ENCODE results near the gene CAPN3.

CAPN3 gene

DNA sequence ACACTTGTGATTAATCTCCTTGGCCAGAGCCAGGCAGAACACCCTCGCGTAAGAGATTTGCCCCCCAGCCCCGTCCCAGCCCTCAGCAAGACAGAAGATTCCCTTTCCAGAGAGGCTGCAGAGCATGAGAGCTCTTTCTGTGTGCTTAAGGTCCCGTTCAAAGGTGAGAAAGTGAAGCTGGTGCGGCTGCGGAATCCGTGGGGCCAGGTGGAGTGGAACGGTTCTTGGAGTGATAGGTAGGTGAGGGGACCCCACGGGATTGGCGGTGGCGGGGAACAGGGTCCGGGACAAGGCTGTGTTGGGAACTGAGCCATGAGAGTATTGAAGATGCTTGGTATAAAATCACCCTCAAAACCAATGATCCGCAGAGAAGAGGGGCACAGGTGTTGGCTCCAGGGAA lies 34.8 kb downstream of the CAPN3 start:
- DNase-seq (ENCODE audit: low spot score) = no peak

- DNase-seq (ENCODE audit: low spot score) = no peak
Measured at GRCh38 chr15:42395838-42396237, 36.5 kb downstream of the CAPN3 start.

DNA sequence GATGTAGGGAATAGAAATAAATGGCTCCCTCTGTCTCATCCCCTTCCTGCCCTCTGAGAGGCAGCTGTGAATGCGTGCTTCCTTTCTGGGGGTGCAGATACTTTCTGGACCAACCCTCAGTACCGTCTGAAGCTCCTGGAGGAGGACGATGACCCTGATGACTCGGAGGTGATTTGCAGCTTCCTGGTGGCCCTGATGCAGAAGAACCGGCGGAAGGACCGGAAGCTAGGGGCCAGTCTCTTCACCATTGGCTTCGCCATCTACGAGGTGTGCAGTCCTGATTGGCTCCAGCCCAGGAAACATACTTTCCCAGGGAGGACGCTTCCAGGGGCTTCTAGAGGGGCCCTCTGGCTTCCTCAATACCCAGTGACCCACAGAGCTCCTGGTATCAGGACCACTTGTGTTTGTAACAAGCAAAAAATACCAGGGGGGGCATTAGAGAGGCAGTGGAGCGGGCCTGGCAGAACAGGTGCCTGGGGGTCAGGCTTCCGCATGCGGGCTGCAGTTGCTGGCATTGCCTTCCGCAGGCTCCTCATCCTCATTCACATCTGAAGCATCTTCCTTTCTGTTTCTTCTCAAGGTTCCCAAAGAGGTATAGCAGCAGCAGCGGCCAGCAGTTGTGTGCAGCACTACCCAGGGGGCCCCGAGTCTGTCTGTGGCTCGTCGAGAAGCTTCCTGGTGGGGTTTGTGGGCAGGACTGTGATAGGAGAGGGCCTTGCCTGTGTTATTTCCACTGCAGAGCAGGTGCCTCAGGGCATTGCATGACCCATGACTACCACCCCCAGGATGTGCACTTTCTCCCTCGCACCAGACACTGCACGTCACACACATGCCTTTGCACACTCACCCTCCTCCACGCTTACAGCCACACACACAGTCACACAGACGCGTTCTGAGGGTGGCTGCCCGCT lies 42.5 kb downstream of the CAPN3 start:
- no peak for DNase-seq (ENCODE audit: low spot score)

DNA sequence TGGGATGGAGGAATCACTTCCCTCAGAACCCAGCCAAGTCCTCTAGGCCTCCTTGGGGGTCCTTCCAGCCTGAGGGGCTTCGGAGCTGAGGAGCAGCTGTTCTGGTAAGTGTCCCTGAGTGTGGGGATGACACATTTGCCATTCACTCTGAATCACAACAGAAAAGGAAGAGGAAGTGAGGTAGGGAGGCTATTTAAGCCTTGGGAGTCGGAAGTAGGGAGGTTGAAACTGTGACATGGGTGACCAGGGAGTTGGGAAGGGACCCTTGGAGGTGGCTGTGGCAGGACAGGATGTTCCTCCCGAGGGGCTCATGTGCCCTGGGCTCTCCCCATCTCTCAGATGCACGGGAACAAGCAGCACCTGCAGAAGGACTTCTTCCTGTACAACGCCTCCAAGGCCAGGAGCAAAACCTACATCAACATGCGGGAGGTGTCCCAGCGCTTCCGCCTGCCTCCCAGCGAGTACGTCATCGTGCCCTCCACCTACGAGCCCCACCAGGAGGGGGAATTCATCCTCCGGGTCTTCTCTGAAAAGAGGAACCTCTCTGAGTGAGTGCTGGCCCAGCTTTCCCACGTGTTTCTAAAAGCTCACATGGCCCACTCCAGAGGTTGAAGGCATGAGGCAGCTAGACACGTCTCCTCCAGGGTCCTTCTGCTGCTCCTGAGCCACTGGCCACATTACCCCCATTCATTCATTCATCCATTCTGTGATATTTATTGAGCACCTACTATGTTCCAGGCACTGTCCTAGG lies 43.3 kb downstream of the CAPN3 start:
- DNase-seq (ENCODE audit: low spot score) = no peak

DNA sequence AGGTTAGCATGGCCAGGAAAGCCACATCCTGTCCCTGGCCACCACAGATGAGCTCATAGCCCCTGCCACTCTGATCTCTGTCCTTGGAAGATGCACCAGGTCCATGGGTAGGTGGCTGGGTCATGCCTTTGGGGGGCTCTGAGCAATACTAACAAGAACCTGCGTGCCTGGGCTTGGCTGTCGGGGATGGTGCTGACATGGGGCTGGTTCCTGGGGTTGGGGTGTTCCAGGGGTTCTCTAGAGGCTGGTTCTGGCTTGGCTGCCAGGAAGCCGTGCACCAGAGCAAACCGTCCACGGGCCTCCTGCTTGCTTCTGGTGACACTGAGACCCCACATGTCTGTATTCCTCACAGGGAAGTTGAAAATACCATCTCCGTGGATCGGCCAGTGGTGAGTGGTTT lies 44.1 kb downstream of the CAPN3 start:
- DNase-seq (ENCODE audit: low spot score) = no peak

DNA sequence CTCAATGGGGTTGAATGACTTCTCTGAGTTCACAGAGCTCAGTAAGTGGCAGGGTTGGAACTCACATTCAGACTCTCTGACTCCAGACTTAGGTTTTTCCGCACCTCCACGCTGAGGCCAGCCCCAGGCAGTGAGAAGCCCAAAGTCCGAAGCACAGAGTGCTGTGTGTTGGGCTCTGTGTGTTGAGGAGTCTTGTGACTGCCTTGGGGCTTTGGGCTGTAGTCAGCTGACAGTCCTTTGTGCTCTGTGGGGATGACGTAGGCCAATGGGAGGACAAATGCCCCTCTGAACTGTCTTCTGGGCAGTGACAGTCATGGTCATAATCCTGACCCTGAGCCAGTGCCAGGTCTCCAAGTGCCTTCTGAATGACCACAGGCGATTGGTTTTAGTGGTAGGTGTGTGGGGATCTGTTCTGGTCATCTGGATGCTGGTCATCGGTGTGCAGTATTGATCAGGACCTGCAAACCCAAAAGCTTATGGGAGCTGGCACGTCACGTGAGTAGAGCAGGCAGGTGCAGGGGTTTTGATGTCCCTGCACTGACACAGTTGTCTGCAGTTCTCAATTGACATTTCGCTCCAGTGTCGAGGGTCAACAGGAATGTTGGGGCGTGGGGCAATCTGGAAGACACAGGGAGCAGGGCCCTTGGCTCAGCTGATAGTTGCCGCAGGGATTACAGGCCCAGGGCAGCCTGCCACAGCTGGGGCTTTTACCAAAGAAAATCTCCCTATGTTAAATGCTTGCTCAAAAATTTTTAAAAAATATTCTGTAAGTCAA lies 45.3 kb downstream of the CAPN3 start:
- no peak for DNase-seq (ENCODE audit: low spot score)

GRCh38 chr15:42405863-42406482 lies 46.7 kb downstream of the CAPN3 start:
- no peak for DNase-seq (ENCODE audit: low spot score)

- no peak for DNase-seq (ENCODE audit: low spot score)
Measured at GRCh38 chr15:42408178-42408577, 48.9 kb downstream of the CAPN3 start.

- DNase-seq (ENCODE audit: low spot score) = no peak
Measured at GRCh38 chr15:42409011-42409410, 49.7 kb downstream of the CAPN3 start.

DNA sequence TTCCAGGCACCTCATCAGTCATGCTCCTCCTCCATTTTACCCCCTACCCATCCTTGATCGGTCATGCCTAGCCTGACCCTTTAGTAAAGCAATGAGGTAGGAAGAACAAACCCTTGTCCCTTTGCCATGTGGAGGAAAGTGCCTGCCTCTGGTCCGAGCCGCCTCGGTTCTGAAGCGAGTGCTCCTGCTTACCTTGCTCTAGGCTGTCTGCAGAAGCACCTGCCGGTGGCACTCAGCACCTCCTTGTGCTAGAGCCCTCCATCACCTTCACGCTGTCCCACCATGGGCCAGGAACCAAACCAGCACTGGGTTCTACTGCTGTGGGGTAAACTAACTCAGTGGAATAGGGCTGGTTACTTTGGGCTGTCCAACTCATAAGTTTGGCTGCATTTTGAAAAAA lies 52.6 kb downstream of the CAPN3 start:
- no peak for DNase-seq (ENCODE audit: low spot score)

- DNase-seq (ENCODE audit: low spot score) = no peak
Measured at GRCh38 chr15:42413920-42414319, 54.6 kb downstream of the CAPN3 start.

- DNase-seq (ENCODE audit: low spot score) = no peak
Measured at GRCh38 chr15:42419369-42419768, 60.1 kb downstream of the CAPN3 start.

DNA sequence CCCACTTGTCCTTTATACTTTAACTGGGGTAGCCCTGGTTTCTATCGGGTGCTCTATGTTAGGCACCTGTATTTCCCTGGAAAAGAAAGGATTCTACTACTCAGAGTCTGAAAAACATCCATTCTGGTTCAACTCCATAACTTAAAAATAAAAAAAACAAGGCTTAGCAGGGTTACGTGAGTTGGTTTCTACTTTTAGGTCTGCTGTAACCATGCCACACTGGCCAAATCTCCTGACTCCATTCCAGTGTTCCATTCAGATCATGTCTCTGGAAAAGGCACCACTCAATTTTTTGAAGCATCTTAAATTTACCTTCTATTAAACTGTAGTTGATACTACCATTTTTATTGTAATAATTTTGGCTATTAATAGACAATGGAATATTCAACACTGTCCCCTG lies 62.1 kb downstream of the CAPN3 start:
- no peak for DNase-seq (ENCODE audit: low spot score)

GRCh38 chr15:42427429-42428223 lies 68.3 kb downstream of the CAPN3 start:
- no peak for DNase-seq (ENCODE audit: low spot score)

DNA sequence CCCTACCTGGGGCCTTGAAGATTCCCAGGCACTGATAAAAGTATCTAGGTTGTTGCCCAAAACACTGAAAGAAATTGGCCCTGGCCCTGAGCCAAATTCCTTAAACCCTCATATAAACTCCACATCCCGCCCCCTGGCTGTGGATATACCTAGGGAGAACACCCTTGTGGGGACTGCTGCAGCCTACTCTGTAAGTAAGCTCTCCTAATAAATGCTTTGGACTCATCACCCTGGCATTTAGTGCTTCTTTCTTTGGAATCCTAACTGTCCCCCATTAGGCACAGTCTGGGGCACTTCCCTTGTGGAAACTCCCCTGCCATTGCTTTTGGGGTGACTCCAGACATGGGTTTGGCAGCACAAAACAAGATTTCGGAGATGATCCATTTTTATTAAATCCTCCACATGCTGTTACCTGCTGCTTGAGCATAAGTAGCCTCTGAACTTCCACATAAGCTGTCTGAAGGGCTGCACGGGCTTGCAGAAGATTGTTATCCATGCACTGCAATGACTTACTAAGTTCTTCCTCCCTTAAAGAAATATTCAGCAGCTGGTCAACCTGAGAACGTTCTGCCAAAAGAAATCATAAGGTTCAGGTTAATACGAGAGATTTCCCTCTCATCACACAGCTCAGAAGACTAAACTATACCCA lies 85.2 kb downstream of the CAPN3 start:
- no peak for DNase-seq (ENCODE audit: low spot score)

- no peak for DNase-seq (ENCODE audit: low spot score)
Measured at GRCh38 chr15:42445551-42445950, 86.2 kb downstream of the CAPN3 start.

GRCh38 chr15:42447599-42447998 lies 88.3 kb downstream of the CAPN3 start:
- no peak for DNase-seq (ENCODE audit: low spot score)

DNA sequence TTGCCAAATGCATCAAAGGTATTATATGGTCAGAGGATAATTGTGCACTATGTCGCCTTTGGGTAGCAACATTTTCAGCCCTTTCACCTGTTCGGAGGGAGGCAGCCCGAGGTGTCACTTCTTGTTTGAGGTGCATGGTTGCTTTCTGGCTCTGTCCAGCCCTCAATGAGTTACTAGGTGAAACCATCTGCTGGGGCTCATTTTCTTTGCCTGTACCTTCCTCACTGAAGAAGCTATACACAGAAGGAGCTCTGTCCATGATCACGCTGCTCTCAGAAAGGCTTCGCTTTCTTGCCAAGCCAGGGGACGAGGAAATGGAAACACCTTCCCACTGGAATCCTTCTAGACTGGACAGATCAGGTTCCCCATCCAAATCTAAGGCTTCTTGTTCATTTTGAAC lies 89.0 kb downstream of the CAPN3 start:
- no peak for DNase-seq (ENCODE audit: low spot score)

- DNase-seq (ENCODE audit: low spot score) = no peak
Measured at GRCh38 chr15:42449770-42450424, 90.6 kb downstream of the CAPN3 start.

DNA sequence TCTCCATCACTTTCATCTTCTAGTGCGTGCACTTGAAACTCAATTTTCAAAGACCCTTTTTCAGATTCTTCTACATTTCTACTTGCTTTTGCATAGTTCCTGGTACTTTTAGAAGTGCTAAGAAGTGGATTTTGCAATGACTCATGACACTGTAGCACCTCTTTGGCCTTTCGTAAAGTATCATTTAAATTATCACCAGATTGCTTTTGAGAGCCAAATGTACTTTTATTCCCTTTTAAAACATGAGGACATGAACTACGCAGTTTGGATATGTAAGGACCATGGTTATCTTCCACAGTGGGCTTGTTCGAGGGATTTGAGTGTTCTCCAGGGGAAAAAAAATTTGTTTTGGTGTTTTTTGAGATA lies 91.1 kb downstream of the CAPN3 start:
- DNase-seq (ENCODE audit: low spot score) = no peak

Measured in D341Med (cell line).